H1 (cell line): ENCODE data around the gene WDR27. TPM values are rescaled to one million over a fixed set of nuclear protein-coding genes. Genes with fewer than 3 reads are reported as not detected.

ENCODE experiments used
- CTCF ChIA-PET: fragments of 300-600 bp; sonication (Branson Sonifier 250); formaldehyde crosslinking; loops from one replicate; lab custom pipeline; 2021; ENCODE audit not compliant: partially characterized antibody; lab: Charles Lee
- POLR2A ChIA-PET: fragments of 300-600 bp; sonication (Branson Sonifier 250); formaldehyde crosslinking; loops from one replicate; lab custom pipeline; 2021; ENCODE audit warnings: inconsistent platforms; ENCODE audit not compliant: partially characterized antibody; lab: Charles Lee
- DNase-seq, 2 experiments: peaks; one replicate each; pipeline versions ENCODE4 v3.0.0 to v3.0.0-alpha.2; 2010 to 2022; ENCODE audit warnings: low spot score in 2 of 2, low read depth in 1 of 2, mixed read lengths in 1 of 2
- FAIRE-seq: peaks from 2 replicates; lab custom pipeline; 2011; peaks lifted over from hg19 to GRCh38; lab: Jason Lieb, UNC
- H2AFZ ChIP-seq: 2 replicates; pipeline ENCODE4 v1.8.1; 2012; ENCODE audit warnings: low read length, inconsistent platforms
- H2AK5ac ChIP-seq: 2 replicates; pipeline ENCODE4 v1.6.1; 2013; ENCODE audit warnings: low read depth, low read length
- H2BK120ac ChIP-seq: replicated peaks from 2 replicates; pipeline ENCODE3; 2013; ENCODE audit warnings: low read depth, low read length, inconsistent platforms
- H2BK12ac ChIP-seq: 2 replicates; pipeline ENCODE4 v1.6.1; 2013; ENCODE audit warnings: low read depth, low read length
- H2BK15ac ChIP-seq: 2 replicates; pipeline ENCODE4 v1.6.1; 2013; ENCODE audit warnings: low read length
- H2BK20ac ChIP-seq: 2 replicates; pipeline ENCODE4 v1.6.1; 2013; ENCODE audit warnings: low read length
- H2BK5ac ChIP-seq: 2 replicates; pipeline ENCODE4 v1.6.1; 2013; ENCODE audit warnings: low read depth, low read length
- H3K14ac ChIP-seq: 2 replicates; pipeline ENCODE4 v1.6.1; 2013; ENCODE audit warnings: inconsistent platforms; ENCODE audit not compliant: insufficient read length
- H3K18ac ChIP-seq: 2 replicates; pipeline ENCODE4 v1.6.1; 2013; ENCODE audit warnings: low read length; ENCODE audit errors: extremely low read depth
- H3K23ac ChIP-seq: 2 replicates; pipeline ENCODE4 v1.6.1; 2013; ENCODE audit warnings: inconsistent platforms; ENCODE audit not compliant: insufficient read length
- H3K23me2 ChIP-seq: 2 replicates; pipeline ENCODE4 v1.6.1; 2013; ENCODE audit warnings: low read depth, low read length
- H3K27ac ChIP-seq: 2 replicates; pipeline ENCODE4 v1.6.1; 2011; ENCODE audit warnings: low read depth, low read length, inconsistent platforms
- H3K27me3 ChIP-seq, 4 experiments: replicated peaks in 1 of 4; 1 replicate in 1 of 4; 2 replicates in 3 of 4; pipeline versions ENCODE4 v1.6.1 to v1.8.1; 2011 to 2013; ENCODE audit warnings: low read length in 3 of 4, mild to moderate bottlenecking in 3 of 4, inconsistent platforms in 2 of 4, mixed read lengths in 2 of 4, moderate library complexity in 1 of 4; ENCODE audit not compliant: control insufficient read depth in 3 of 4, insufficient read depth in 3 of 4; ENCODE audit errors: extremely low read depth in 1 of 4
- H3K36me3 ChIP-seq, 4 experiments: 2 replicates each; pipeline versions ENCODE4 v1.6.1 to v1.8.1; 2011 to 2013; ENCODE audit warnings: mild to moderate bottlenecking in 4 of 4, low read length in 3 of 4, moderate library complexity in 2 of 4, control low read depth in 1 of 4, inconsistent platforms in 1 of 4; ENCODE audit not compliant: insufficient read depth in 4 of 4, control insufficient read depth in 2 of 4
- H3K4ac ChIP-seq: replicated peaks from 2 replicates; pipeline ENCODE3; 2013; ENCODE audit warnings: low read length, low read depth, mixed read lengths, inconsistent platforms; ENCODE audit not compliant: insufficient read length
- H3K4me1 ChIP-seq, 4 experiments: replicated peaks in 1 of 4; 1 replicate in 1 of 4; 2 replicates in 3 of 4; pipeline versions ENCODE4 v1.6.1 to v1.8.1; 2011 to 2013; ENCODE audit warnings: low read length in 3 of 4, inconsistent platforms in 2 of 4, mixed read lengths in 1 of 4; ENCODE audit not compliant: insufficient read depth in 4 of 4, control insufficient read depth in 3 of 4
- H3K4me2 ChIP-seq, 2 experiments: 2 replicates each; pipeline versions ENCODE4 v1.6.1 to v1.8.1; 2011 to 2013; ENCODE audit warnings: low read depth in 2 of 2, low read length in 2 of 2, control low read depth in 1 of 2, inconsistent platforms in 1 of 2, mild to moderate bottlenecking in 1 of 2; ENCODE audit not compliant: insufficient read depth in 1 of 2
- H3K4me3 ChIP-seq, 4 experiments: fragments of 200-600, 300-600 bp in 1 of 4; sonication (generic), shearing (Covaris generic), sonication (Bioruptor Twin) in 1 of 4; 2 replicates each; pipeline versions ENCODE4 v1.5.1 to v1.8.1; 2011 to 2016; ENCODE audit warnings: low read length in 4 of 4, low read depth in 3 of 4, control low read depth in 2 of 4, inconsistent platforms in 2 of 4, mild to moderate bottlenecking in 2 of 4, mixed read lengths in 1 of 4, moderate library complexity in 1 of 4; ENCODE audit not compliant: insufficient read depth in 2 of 4; ENCODE audit errors: extremely low read depth in 1 of 4
- H3K56ac ChIP-seq: replicated peaks from 2 replicates; pipeline ENCODE3; 2013; ENCODE audit warnings: low read depth, mild to moderate bottlenecking, mixed read lengths, low read length, inconsistent platforms; ENCODE audit not compliant: insufficient read length
- H3K79me1 ChIP-seq: 2 replicates; pipeline ENCODE4 v1.6.1; 2013; ENCODE audit warnings: low read depth, low read length, control low read depth
- H3K79me2 ChIP-seq, 2 experiments: 2 replicates each; pipeline versions ENCODE4 v1.6.1 to v1.8.1; 2012 to 2013; ENCODE audit warnings: low read length in 2 of 2, mild to moderate bottlenecking in 2 of 2, inconsistent platforms in 1 of 2; ENCODE audit not compliant: insufficient read depth in 2 of 2, control insufficient read depth in 1 of 2
- H3K9ac ChIP-seq, 4 experiments: replicated peaks in 1 of 4; 1 replicate in 1 of 4; 2 replicates in 3 of 4; pipeline versions ENCODE4 v1.6.1 to v1.8.1; 2011 to 2013; ENCODE audit warnings: low read depth in 3 of 4, low read length in 3 of 4, control low read depth in 2 of 4, mild to moderate bottlenecking in 2 of 4, moderate library complexity in 2 of 4, inconsistent platforms in 1 of 4; ENCODE audit errors: extremely low read depth in 1 of 4
- H3K9me3 ChIP-seq, 2 experiments: 2 replicates each; pipeline versions ENCODE4 v1.6.1 to v1.8.1; 2012 to 2013; ENCODE audit warnings: mild to moderate bottlenecking in 2 of 2, moderate library complexity in 2 of 2, control low read depth in 1 of 2, inconsistent platforms in 1 of 2, low read depth in 1 of 2, low read length in 1 of 2, mixed read lengths in 1 of 2; ENCODE audit not compliant: insufficient read depth in 2 of 2
- H4K20me1 ChIP-seq, 2 experiments: replicated peaks in 1 of 2; 2 replicates each; pipeline versions ENCODE3 to v1.8.1; 2011 to 2013; ENCODE audit warnings: inconsistent platforms in 2 of 2, low read length in 2 of 2, mild to moderate bottlenecking in 1 of 2; ENCODE audit not compliant: insufficient read depth in 2 of 2, control insufficient read depth in 1 of 2
- H4K5ac ChIP-seq: 2 replicates; pipeline ENCODE4 v1.6.1; 2013; ENCODE audit warnings: low read length, low read depth, mixed read lengths, inconsistent platforms; ENCODE audit not compliant: insufficient read length
- H4K8ac ChIP-seq: 2 replicates; pipeline ENCODE4 v1.8.0; 2013; ENCODE audit warnings: mild to moderate bottlenecking, moderate library complexity, low read length, inconsistent platforms; ENCODE audit not compliant: insufficient read depth; ENCODE audit errors: extremely low read depth
- H4K91ac ChIP-seq: replicated peaks from 2 replicates; pipeline ENCODE3; 2013; ENCODE audit warnings: low read length, mixed read lengths, inconsistent platforms; ENCODE audit not compliant: insufficient read length
- CREB1 ChIP-seq: IDR thresholded peaks from 2 replicates; pipeline ENCODE4 v1.6.1; 2012; ENCODE audit warnings: inconsistent platforms
- HDAC6 ChIP-seq: IDR thresholded peaks from one replicate; pipeline ENCODE4 v1.7.1; 2012; ENCODE audit warnings: low read depth, mild to moderate bottlenecking, inconsistent platforms, low read length, moderate library complexity
- NANOG ChIP-seq: IDR thresholded peaks from 2 replicates; pipeline ENCODE4 v1.6.1; 2011; ENCODE audit warnings: low read length, low read depth, mild to moderate bottlenecking, inconsistent platforms; ENCODE audit not compliant: insufficient read depth, poor library complexity, severe bottlenecking
- POU5F1 ChIP-seq: IDR thresholded peaks from 2 replicates; pipeline ENCODE4 v1.6.1; 2011; ENCODE audit warnings: low read depth, mild to moderate bottlenecking, low read length, moderate library complexity
- SAP30 ChIP-seq: fragments of 300-600 bp; sonication (generic); IDR thresholded peaks from 2 replicates; pipeline ENCODE4 v1.7.1; 2012; ENCODE audit warnings: low read length, moderate library complexity, mild to moderate bottlenecking, inconsistent platforms; ENCODE audit not compliant: insufficient read depth, insufficient replicate concordance
- SP2 ChIP-seq: IDR thresholded peaks from 2 replicates; pipeline ENCODE4 v1.6.1; 2012; ENCODE audit warnings: mild to moderate bottlenecking, low read length, inconsistent platforms
- WGBS, 2 experiments: shearing (Covaris generic) in 1 of 2; methylation state at CpG; one replicate each; pipeline versions ENCODE4 v1.1.6 to v1.1.7; 2013 to 2015; ENCODE audit warnings: low lambda C conversion rate in 2 of 2, mixed read lengths in 2 of 2, inconsistent platforms in 1 of 2, low coverage in 1 of 2, missing lambda C conversion rate in 1 of 2; ENCODE audit not compliant: insufficient replicate concordance in 2 of 2, insufficient coverage in 1 of 2, insufficient read length in 1 of 2; ENCODE audit errors: extremely low coverage in 1 of 2, missing lambda C conversion rate in 1 of 2; 5-methylcytosine and 5-hydroxymethylcytosine counted together
- polyA plus RNA-seq, 7 experiments: library from polyadenylated mRNA; depleted of rRNA in 3 of 7; stranded (reverse) in 5 of 7; unstranded in 2 of 7; fragments of >200 nt in 5 of 7; fragments of 200-250 nt in 2 of 7; gene quantifications; 1 replicate in 5 of 7; 2 replicates in 1 of 7; 4 replicates in 1 of 7; pipeline versions ENCODE4 v1.2.1 to v1.2.3, GENCODE V29; 2011 to 2013; ENCODE audit warnings: missing spikeins in 2 of 7, mixed read lengths in 2 of 7
- total RNA-seq: library from RNA; stranded (reverse); fragmentation: NEBNext Ultra II Directional; extraction: Animal tissue kit (Norgen Biotek cat#: 25700); gene quantifications from 2 replicates; pipeline ENCODE4 v1.2.1, GENCODE V29; 2021

WDR27 gene
- total and polyA plus RNA-seq, 2 of the 8 experiments (the other 6 are each of a cell fraction or from before 2014, with no cell fraction given): 53.6 to 68.6 TPM

DNA sequence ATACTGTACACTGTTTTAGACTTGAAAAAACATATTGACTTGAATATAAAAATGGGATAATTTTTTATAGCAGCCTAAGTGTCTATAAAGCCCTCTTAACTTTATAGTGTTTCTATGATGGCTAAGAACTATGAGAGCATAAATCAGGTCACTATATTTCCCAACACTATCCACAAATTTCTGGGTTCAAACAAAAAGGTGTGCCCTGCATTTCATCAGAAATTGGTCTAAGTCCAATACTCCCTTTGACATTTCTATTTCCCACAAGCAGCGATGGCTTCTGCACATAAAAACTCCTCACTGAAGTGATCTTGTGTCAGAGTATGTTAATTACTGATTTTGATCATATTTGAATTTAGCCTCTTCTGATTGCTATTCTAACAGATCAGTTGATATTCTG lies 143.9 kb downstream of the WDR27 start:
- ChIA-PET CTCF (no interaction called here), POLR2A (no interaction called here)
- peaks cover 0 to 2% (median 0%) of the 10 kb centered on the region in 4 experiments; a peak in 1 of 7 replicates for H3K4me1 ChIP-seq
- no peak overlapping the region for H3K23ac ChIP-seq
- no peak overlapping the region for H3K56ac ChIP-seq
- no peaks in the 10 kb centered on the region for H3K9me3 ChIP-seq
- H3K27me3 ChIP-seq: no peaks in the 10 kb centered on the region
- H3K27ac ChIP-seq: no peak overlapping the region
- FAIRE-seq (no peak), DNase-seq (no peak)
- H4K5ac ChIP-seq: no peak overlapping the region
- H2AK5ac ChIP-seq: no peak overlapping the region
- no peak overlapping the region for H2BK5ac ChIP-seq
- H3K14ac ChIP-seq: no peak overlapping the region
- H2BK12ac ChIP-seq: no peak overlapping the region
- no peak overlapping the region for H4K91ac ChIP-seq
- H2BK120ac ChIP-seq: no peak overlapping the region
- H3K18ac ChIP-seq: no peak overlapping the region
- no peak overlapping the region for H2BK15ac ChIP-seq
- no peak for TF ChIP-seq SAP30
- no peak for TF ChIP-seq HDAC6
- TF ChIP-seq CREB1: no peak
- TF ChIP-seq NANOG: no peak
- no peak for TF ChIP-seq POU5F1
- no peak for TF ChIP-seq SP2
- peaks cover 0 to 2% of the 10 kb centered on the region in 2 experiments for H4K20me1 ChIP-seq
- H2BK20ac ChIP-seq: no peak overlapping the region
- no peaks in the 10 kb centered on the region; the same call in 1 of the 2 replicates for H3K79me1 ChIP-seq
- H3K23me2 ChIP-seq: no peaks in the 10 kb centered on the region
- H3K4ac ChIP-seq: no peak overlapping the region
- H4K8ac ChIP-seq: no peak overlapping the region
- H3K4me2 ChIP-seq: no peak overlapping the region
- H3K9ac ChIP-seq: no peak overlapping the region
- WGBS, 2 experiments: 84% methylated on average over 1 of the region's 1 CpG; no CpG with 5 or more reads in 1 of the 2 experiments
- H3K79me2 ChIP-seq: no peaks in the 10 kb centered on the region
- H3K36me3 ChIP-seq: peaks cover 0 to 3% (median 1%) of the 10 kb centered on the region in 4 experiments; a peak in 1 of 8 replicates
- no peak overlapping the region for H2AFZ ChIP-seq
- H3K4me3 ChIP-seq: no peak overlapping the region
